ENCODE measurements around the gene MAOA.
"Not testable (repeated sequence)": the region's sequence is repeated elsewhere in the genome, so short reads cannot be mapped to it uniquely, and the experiment has no call there.

Gene MAOA

GRCh38 chrX:43656005-43656494, at the start of gene MAOA:
Gene MAOA (plus strand): TSS chrX:43656299. CDS start chrX:43656342, 43 bp downstream.
- DNase-seq = peak; percentile 40

DNA sequence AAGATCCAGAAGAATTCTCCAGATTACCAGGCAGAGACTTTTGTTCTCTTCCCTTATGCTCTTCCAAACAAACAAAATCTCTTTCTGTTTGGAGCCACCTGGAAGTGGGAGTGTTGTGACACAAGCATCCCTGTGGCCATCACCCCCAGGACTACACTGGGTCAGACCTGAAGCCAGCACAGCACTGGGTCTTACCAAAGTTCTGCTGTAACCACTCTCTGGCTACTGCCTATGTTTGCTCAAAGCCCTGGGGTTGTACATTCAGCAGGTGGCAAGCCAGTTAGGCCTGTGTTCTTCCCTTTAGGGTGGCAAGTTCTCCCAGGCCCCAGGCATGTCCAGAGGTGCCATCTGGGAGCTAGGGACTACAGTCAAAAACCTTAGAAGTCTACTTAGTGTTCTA, 43.7 kb upstream of the MAOA start:
- no peak for DNase-seq

GRCh38 chrX:43615660-43616059, 40.4 kb upstream of the MAOA start:
- DNase-seq = no peak

DNA sequence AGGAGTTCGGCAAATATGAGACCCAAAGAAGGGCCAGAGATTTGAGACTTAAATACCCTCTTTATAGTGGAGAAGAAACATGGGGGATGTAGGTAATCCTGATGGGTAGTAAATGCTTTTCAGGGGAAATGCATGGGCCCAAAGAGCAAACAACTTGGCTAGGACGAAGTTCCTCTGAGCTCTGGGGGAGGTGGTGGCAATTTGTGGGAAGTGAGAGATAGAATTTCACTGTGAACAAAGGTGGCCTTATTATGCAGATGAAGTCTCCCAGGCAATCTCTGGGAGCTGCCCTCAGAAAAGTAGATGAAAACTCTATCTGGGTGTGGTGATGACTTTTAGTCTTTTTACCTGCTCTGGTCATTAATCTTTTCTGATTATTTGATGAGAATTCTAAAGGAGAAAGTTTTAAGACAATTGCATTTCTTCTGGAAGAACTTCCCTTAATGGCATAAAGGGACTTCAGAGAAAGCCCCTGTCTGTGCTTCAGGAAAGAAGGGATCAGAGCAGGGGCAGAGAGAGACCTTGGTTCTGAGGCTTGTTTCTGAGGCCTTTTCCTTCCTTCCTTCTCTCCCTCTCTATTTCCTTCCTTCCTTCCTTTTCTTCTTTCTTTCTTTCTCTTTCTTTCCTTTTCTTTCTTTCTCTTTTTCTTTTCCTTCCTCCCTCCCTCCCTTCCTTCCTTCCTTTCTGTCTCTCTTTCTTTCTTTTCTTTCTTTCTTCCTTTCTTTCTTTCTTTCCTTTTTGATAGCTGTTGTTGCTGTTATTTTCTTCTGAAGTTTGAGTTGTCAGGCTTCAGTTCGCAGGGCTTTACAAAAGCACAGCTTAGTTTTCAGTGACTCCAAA, 37.5 kb upstream of the MAOA start:
- no peak for DNase-seq

GRCh38 chrX:43619861-43620260, 36.2 kb upstream of the MAOA start:
- DNase-seq = not testable (repeated sequence)

GRCh38 chrX:43627147-43627546, 29.0 kb upstream of the MAOA start:
- no peak for DNase-seq

GRCh38 chrX:43627669-43628068, 28.4 kb upstream of the MAOA start:
- DNase-seq = no peak

DNA sequence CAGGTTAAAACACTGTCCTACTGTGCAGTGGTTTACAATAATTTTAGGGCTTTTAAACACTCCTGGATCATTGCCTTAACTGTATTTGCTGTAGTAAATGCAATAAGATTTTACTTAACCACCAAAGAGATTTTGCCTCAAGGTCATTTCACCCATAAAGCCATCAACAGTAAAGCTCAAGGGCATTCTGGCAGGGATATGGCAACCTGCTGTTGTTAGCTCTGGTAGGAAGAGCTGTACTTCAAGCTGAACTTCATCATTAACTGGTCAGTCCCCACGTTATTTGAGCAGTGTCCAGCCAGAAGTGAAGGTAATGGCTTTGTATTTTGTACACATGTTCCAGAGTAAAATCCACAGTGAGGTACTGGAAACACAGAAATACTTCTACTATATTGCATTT, 26.9 kb upstream of the MAOA start:
- no peak for DNase-seq

DNA sequence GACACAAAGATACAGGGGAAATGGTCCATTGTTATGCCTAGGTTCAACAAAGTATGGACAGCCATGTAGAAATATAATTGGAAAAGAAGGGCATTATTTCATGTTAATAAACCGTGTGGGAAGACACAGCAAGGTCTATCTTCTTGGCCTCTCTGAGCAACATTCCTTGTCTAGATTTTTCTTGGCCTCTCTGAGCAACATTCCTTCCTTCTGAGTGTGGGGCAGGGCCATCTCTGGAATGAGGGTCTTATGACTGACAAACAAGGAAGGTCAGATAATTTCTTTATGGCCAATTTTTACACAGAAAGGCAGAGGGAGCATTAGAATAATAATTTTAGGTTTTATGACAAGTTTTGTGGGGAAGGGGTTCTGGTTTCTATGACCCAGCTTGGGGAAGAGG, 24.3 kb upstream of the MAOA start:
- no peak for DNase-seq

DNA sequence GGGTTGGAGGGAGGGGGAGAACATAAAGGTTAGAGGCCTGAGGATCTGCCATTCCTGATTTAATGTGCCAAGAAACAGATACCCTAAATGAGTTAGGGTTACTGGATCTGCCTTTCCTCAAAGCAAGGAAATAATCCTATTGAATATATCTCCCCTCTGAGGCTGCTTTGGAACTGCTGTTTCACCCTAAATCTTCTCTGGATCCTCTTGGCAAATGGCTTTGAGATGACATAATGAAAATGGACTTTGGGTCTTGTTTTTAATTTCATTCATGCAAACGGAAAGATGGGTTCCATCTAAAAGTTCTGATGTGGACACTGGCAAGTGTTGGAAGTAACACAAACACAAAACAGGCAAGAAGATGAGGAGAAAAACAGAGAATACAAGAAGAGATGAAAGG, 23.0 kb upstream of the MAOA start:
- DNase-seq = no peak

- no peak for DNase-seq
These were observed 22.3 kb upstream of the MAOA start for GRCh38 chrX:43633757-43634156.

DNA sequence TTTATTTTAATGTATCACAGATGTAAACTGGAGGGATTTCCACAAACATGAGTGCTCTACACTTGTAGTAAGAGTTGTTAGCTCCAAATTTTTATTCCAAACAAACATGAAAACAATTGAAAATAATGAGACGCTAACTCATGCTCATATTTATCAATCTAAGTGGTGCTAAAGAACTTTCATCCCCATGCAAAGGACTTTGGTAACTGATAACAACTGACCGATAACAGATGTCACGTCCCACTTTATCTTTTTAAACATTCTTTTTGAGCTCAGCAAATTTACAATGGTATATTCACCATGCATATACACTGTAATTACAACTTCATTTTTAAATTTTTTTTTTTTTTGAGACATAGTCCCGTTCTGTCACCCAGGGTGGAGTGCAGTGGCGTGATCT, 15.6 kb upstream of the MAOA start:
- DNase-seq = no peak

GRCh38 chrX:43641691-43642090, 14.4 kb upstream of the MAOA start:
- DNase-seq = no peak

DNA sequence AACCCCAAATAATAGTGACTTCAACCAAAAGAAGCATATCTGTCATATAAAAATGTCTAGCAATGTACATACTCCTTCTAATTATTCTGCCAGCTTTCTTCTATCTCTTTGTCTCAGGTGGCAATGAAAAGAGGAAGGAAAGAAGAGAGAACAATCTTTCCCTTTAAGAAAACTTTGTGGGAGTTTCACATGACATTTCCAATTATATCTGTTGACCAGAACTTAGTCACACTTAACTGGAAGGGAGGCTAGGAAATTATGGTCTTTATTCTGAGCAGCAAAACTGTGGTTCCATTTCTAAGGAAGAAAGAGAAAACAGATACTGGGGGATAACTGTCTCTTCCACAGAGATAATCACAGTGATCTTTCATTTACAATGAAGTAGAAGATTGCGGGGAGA, 12.9 kb upstream of the MAOA start:
- no peak for DNase-seq

GRCh38 chrX:43643662-43644061, 12.4 kb upstream of the MAOA start:
- DNase-seq = no peak

DNA sequence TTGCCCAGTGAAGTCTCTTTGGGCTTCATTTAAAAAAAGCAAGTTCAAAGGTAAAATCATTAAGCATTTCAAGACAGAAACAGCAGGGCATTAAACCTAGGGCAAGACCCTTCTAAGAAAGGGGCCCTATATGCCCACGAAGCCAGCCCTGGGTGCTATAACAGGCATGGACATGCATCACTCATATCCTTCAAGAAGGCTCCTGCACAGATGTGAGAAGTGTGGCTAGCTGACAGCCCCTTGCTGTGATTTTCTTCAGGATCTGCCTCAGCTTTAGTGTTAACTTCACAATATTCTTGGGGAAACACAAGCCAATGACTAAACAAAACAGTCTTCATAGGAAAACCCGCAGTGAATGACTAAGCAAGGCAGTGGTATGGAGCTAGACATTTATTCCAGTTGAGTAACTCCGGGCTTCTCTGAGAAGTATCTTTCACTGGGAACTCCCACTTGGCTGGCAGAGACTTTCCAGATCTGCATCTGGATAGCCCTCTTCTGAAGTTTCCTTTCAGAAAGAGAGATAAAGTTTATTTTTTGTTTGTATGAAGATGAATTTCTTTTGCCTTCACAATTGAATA, 11.9 kb upstream of the MAOA start:
- DNase-seq = no peak

- DNase-seq = no peak
These were observed 9.3 kb upstream of the MAOA start for GRCh38 chrX:43646800-43647199.

DNA sequence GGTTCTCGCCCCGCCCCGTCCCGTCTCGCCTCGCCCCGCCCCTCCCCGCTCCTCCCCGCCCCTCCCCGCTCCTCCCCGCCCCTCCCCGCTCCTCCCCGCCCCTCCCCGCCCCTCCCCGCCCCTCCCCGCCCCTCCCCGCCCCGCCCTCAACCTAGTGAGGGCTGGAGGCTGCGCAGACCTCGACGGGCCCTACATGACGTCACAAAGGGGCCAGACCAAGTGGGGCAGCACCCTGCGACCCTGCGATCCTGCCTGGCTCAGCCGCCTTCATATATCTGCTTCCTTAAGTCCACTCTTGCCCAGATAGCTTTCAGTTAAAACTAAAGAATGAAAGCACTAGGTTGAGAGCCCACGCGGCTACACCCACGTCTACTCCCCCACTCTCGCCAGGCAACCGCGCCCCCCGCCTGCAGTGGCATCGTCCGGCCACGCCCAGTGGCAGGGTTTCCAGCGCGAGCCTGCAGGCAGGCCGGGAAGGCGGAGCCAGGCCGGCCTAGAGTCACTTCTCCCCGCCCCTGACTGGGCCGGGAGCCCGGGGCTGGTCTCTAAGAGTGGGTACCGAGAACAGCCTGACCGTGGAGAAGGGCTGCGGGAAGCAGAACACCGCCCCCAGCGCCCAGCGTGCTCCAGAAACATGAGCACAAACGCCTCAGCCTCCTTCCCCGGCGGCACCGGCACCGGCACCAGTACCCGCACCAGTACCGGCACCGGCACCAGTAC, 1.5 kb upstream of the MAOA start:
- DNase-seq = peak; percentile 81

DNA sequence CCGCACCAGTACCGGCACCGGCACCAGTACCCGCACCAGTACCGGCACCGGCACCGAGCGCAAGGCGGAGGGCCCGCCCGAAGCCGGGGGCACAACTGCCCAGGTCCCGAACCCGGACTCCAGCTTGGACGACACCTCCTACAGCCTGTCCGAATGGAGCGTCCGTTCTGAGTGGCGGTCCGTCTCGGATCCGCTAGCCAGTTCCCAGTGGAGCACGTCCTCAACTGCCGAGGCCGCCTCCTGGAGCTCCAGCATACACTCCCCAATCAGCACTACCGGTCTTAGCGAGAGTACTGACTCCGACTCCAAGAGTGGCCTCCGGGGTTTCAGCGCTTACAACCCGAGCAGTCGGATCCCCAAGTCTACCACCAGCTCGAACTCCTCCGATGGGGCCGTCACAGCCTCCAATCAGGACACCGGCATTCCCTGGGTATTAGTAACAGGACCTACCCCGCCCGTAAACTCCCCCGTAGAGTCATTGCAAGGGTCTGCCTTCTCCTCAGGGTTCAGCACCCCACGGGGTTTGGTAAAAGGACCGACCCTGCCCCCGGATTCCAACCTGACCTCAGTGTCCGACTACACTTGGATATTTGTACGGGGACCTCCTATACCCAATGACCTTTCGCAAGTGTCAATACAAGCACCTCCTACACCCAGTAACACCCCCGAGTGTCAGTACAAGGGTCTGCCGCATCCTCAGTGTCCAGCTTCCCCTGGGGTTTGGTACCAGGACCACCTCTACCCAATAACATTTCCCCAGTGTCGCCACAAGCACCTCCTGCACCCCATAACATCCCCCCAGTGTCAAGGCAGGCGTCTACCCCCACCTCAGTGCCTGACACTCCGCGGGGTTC, 721 bp upstream of the MAOA start:
- DNase-seq = peak; percentile 10

DNA sequence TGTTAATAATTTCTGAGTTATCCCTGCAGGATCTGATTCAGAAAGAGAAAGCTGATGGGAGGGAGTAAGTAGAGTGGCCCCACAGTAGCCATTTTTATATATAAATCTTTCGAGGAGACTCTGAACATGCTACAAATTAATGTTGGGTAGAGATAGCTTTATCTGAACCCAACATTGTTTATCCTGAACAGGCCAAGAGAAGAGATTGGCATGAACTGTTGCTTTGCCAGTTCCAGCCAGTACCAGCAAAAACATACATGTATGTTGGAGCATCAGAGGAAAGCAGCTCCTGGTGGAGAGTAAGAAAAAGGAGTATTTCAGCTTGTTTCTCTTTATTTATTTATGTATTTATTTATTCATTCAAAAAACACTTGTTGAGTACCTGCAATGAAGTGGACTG, 1.6 kb downstream of the MAOA start:
- no peak for DNase-seq

DNA sequence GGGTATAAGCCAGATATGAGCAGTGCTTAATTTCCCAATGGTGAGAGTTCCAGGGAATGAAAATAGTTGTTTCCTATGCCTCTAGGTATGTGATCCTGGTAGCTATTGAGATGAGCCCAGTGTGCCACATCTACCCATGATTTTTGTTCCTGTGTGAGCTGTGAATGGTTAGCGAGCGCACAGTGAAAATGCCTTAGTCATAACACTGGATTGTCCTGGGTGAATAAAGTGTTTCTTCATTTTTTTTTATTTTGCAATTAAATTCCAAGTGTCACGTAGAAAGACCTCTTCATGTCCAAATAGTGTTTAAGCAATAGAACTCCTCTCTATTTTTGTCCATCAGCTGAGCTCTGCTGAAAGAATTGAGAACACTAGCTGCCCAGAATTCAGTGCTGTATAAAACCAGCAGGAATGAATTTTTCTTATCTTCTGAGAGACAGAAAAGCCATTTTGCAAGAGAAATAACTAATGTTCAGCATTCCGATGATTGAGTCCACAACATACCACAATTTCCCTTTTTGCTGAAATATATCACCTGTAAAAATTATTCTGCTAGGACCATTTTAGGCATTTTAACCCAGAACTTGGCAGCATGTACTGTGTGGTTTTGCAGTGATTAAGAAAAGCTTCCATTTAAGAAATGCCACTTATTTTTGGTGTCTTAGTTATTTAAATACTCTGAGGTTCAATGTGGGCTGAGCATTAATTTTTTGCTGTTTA, 5.6 kb downstream of the MAOA start:
- DNase-seq = no peak

GRCh38 chrX:43663173-43663572, 7.1 kb downstream of the MAOA start:
- DNase-seq = no peak
